SK-MEL-5 (cell line): ENCODE results near the gene PTPRZ1. TPM values are rescaled to one million over a fixed set of nuclear protein-coding genes. Genes with fewer than 3 reads are reported as not detected.

Experiments used
- DNase-seq: peaks from one replicate; pipeline ENCODE4 v3.0.0-alpha.2; 2016; ENCODE audit warnings: low read depth, low spot score
- in situ Hi-C: cut with HindIII; loops from 2 replicates; pipeline ENCODE4 v1.10.0; 2016; ENCODE audit warnings: low sequenced_read_pairs, high pct_unique_total_duplicates, low pct_unique_long_range_greater_than_20kb
- polyA plus RNA-seq, 2 experiments: library from polyadenylated mRNA; depleted of rRNA; stranded (reverse); fragments of >200 nt; gene quantifications; 2 replicates each; pipeline ENCODE4 v1.2.3, GENCODE V29; 2015
- total RNA-seq: library from RNA; depleted of rRNA; stranded (reverse); fragments of >200 nt; shearing (Covaris generic); gene quantifications from 2 replicates; pipeline ENCODE4 v1.2.3, GENCODE V29; 2014; rRNA removed

PTPRZ1 gene
- 36.8 and 39.0 TPM in 2 replicates for total RNA-seq
- 41.2 and 57.7 TPM in 2 replicates for polyA plus RNA-seq (2015; cell fraction: cytosol; rRNA removed)
- polyA plus RNA-seq (2015; cell fraction: nucleus; rRNA removed): 157 and 172 TPM in 2 replicates

- DNase-seq: peak; percentile 88
- in situ Hi-C loops: no loop called here
Observed at GRCh38 chr7:121872831-121873288, at the start of gene PTPRZ1. Gene PTPRZ1 (plus strand): TSS chr7:121873161. CDS start chr7:121873500, 339 bp downstream.

- in situ Hi-C loops: no loop called here
- peak; percentile 88 for DNase-seq
Observed at GRCh38 chr7:121824276-121824675, 48.7 kb upstream of the PTPRZ1 start.

- peak; percentile 79 for DNase-seq
- in situ Hi-C loops: no loop called here
Observed at GRCh38 chr7:121831351-121831750, 41.6 kb upstream of the PTPRZ1 start.

GRCh38 chr7:121831801-121832200 is 41.2 kb upstream of the PTPRZ1 start:
- no peak for DNase-seq
- in situ Hi-C loops: no loop called here

- in situ Hi-C loops: no loop called here
- no peak for DNase-seq
Observed at GRCh38 chr7:121832347-121832746, 40.6 kb upstream of the PTPRZ1 start.

GRCh38 chr7:121833991-121834390 is 39.0 kb upstream of the PTPRZ1 start:
- in situ Hi-C loops: no loop called here

GRCh38 chr7:121837462-121837861 is 35.5 kb upstream of the PTPRZ1 start:
- in situ Hi-C loops: no loop called here
- DNase-seq: no peak

More at GRCh38 chr7:121833991-121834390, 39.0 kb upstream of the PTPRZ1 start:
- no peak for DNase-seq

GRCh38 chr7:121847041-121847440 is 25.9 kb upstream of the PTPRZ1 start:
- in situ Hi-C loops: no loop called here
- DNase-seq: no peak

- DNase-seq: no peak
- in situ Hi-C loops: no loop called here
Observed at GRCh38 chr7:121853307-121853706, 19.7 kb upstream of the PTPRZ1 start.

GRCh38 chr7:121860953-121861352 is 12.0 kb upstream of the PTPRZ1 start:
- no peak for DNase-seq
- in situ Hi-C loops: no loop called here

GRCh38 chr7:121862591-121862990 is 10.4 kb upstream of the PTPRZ1 start:
- no peak for DNase-seq
- in situ Hi-C loops: no loop called here

- in situ Hi-C loops: no loop called here
- no peak for DNase-seq
Observed at GRCh38 chr7:121871188-121871587, 1.8 kb upstream of the PTPRZ1 start.

- peak; percentile 47 for DNase-seq
- in situ Hi-C loops: no loop called here
Observed at GRCh38 chr7:121873289-121874194, 581 bp downstream of the PTPRZ1 start.

GRCh38 chr7:121874298-121874697 is 1.3 kb downstream of the PTPRZ1 start:
- in situ Hi-C loops: no loop called here
- no peak for DNase-seq

GRCh38 chr7:121875203-121875602 is 2.2 kb downstream of the PTPRZ1 start:
- in situ Hi-C loops: no loop called here
- DNase-seq: no peak

- in situ Hi-C loops: no loop called here
- peak; percentile 19 for DNase-seq
Observed at GRCh38 chr7:121876656-121877500, 3.9 kb downstream of the PTPRZ1 start.

GRCh38 chr7:121878918-121879464 is 6.0 kb downstream of the PTPRZ1 start:
- in situ Hi-C loops: no loop called here

GRCh38 chr7:121879544-121879943 is 6.6 kb downstream of the PTPRZ1 start:
- DNase-seq: no peak
- in situ Hi-C loops: no loop called here

More at GRCh38 chr7:121878918-121879464, 6.0 kb downstream of the PTPRZ1 start:
- no peak for DNase-seq
